ENCODE measurements around the gene CYB561.
"Not testable (repeated sequence)": the region's sequence is repeated elsewhere in the genome, so short reads cannot be mapped to it uniquely, and the experiment has no call there.

Gene CYB561

DNA sequence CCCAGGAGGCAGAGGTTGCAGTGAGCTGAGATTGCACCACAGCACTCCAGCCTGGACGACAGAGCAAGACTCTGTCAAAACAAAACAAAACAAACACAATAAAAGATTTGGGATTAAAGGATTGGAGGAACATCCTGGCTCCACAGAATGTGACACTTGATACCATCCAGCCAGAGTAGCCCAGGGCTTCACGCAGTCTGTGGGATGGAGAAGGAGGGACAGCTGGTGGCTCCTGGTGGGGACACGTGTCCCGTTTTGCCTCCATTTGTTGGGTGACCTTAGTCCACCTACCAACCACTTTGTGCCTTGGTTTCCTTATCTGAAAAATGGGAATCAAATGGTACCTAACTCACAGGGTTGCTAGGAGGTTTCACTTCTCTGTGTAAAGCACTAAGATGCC is 12.4 kb upstream of the CYB561 start:
- no peak for DNase-seq (ENCODE audit: low read depth)
- H3K4me3 ChIP-seq (ENCODE audit: low read depth, low read length): no peak overlapping the region

DNA sequence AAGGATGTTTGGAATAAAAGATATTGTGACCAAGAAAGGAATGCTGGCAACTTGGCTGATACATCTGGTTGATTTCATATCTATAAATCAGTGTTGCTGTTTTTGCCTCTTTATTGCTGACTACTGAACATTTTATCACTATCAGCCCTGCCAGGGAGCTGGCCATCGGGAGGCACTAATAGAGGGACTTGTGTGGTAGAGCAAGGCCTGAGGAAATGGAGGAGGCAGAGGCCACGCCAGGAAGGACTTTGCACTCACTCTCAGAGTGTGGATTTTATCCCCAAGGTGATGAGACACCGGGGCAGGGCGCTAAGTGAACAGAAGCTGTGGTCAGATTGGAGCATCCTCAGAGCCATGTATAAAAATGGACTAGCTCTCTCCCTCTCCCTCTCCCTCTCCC is 9.3 kb upstream of the CYB561 start:
- no peak for DNase-seq (ENCODE audit: low read depth)
- H3K4me3 ChIP-seq (ENCODE audit: low read depth, low read length): no peak overlapping the region
- TF ChIP-seq, protein P1, sequence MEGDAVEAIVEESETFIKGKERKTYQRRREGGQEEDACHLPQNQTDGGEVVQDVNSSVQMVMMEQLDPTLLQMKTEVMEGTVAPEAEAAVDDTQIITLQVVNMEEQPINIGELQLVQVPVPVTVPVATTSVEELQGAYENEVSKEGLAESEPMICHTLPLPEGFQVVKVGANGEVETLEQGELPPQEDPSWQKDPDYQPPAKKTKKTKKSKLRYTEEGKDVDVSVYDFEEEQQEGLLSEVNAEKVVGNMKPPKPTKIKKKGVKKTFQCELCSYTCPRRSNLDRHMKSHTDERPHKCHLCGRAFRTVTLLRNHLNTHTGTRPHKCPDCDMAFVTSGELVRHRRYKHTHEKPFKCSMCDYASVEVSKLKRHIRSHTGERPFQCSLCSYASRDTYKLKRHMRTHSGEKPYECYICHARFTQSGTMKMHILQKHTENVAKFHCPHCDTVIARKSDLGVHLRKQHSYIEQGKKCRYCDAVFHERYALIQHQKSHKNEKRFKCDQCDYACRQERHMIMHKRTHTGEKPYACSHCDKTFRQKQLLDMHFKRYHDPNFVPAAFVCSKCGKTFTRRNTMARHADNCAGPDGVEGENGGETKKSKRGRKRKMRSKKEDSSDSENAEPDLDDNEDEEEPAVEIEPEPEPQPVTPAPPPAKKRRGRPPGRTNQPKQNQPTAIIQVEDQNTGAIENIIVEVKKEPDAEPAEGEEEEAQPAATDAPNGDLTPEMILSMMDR (IDR thresholded peaks at IDR 0.05; ENCODE audit: insufficient read depth, low read depth, low read length, missing control alignments): no peak

More for the DNA sequence above, 12.4 kb upstream of the CYB561 start:
- TF ChIP-seq, protein P1 (IDR thresholded peaks at IDR 0.05; ENCODE audit: insufficient read depth, low read depth, low read length, missing control alignments): no peak

DNA sequence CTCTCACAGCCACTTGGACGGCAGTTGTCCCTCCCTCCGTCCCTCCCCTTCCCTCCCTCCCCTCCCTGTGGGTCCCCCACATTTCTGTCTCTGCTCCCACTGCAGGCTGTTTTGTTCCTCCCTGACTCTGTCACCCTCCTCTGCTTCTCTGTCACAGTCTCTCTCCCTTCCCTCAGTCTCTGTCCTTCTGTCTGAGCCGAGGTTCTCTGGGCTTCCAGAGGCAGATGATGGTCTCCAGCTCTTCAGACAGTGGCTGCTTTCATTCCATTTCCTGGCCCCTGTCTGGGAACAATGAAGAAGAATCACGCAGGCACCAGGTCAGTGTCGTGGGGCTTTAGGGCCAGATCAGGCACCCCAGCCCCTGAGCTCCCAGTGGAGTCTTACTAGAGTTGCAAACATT is 8.8 kb upstream of the CYB561 start:
- TF ChIP-seq, protein P1 (IDR thresholded peaks at IDR 0.05; ENCODE audit: insufficient read depth, low read depth, low read length, missing control alignments): no peak
- no peak overlapping the region for H3K4me3 ChIP-seq (ENCODE audit: low read depth, low read length)
- no peak for DNase-seq (ENCODE audit: low read depth)

DNA sequence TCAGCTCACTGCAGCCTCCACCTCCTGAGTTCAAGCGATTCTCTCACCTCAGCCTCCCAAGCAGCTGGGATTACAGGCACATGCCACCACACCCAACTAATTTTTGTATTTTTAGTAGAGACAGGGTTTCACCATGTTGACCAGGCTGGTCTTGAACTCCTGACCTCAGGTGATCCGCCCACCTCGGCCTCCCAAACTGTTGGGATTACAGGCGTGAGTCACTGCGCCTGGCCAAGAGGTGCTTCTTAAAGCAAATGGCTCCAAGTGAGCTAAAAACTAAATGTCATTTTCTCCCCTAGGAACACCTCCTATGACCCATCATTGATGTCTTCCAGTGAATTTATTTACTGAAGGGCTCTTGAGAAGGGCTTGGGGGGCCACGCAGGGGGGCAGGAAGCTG is 8.3 kb upstream of the CYB561 start:
- H3K4me3 ChIP-seq (ENCODE audit: low read depth, low read length); DNase-seq (ENCODE audit: low read depth): not testable (repeated sequence)

DNA sequence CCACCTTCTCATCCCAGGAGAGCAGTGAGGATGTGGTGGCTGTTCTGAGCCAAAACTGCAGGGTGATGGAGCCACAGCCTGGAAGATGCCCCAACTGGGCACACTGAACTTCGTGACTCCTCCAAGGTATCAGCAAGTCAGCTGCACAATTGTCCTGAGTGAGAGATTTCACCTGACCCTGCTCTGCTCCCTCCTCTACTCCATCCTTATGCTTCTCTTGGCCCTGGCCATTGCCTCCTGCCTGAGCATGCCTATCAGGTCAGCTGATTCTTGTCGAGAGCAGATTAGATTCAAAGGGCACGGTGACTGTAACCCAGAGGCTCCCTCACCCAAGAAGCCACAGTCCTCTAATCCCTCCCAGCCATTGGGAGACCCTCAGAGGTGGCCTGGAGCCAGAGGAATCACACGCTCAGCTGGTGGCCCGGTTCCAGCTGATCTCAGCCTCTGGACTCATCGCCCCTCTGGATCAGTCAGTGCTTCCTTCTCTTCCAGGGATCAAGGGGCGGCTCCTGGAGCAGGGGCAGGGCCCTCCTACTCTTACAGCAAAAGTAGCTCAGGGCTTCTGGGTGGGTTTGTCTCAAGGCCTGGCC is 7.0 kb upstream of the CYB561 start:
- DNase-seq (ENCODE audit: low read depth): no peak
- TF ChIP-seq, protein P1 (IDR thresholded peaks at IDR 0.05; ENCODE audit: insufficient read depth, low read depth, low read length, missing control alignments): no peak
- H3K4me3 ChIP-seq (ENCODE audit: low read depth, low read length): no peak overlapping the region

DNA sequence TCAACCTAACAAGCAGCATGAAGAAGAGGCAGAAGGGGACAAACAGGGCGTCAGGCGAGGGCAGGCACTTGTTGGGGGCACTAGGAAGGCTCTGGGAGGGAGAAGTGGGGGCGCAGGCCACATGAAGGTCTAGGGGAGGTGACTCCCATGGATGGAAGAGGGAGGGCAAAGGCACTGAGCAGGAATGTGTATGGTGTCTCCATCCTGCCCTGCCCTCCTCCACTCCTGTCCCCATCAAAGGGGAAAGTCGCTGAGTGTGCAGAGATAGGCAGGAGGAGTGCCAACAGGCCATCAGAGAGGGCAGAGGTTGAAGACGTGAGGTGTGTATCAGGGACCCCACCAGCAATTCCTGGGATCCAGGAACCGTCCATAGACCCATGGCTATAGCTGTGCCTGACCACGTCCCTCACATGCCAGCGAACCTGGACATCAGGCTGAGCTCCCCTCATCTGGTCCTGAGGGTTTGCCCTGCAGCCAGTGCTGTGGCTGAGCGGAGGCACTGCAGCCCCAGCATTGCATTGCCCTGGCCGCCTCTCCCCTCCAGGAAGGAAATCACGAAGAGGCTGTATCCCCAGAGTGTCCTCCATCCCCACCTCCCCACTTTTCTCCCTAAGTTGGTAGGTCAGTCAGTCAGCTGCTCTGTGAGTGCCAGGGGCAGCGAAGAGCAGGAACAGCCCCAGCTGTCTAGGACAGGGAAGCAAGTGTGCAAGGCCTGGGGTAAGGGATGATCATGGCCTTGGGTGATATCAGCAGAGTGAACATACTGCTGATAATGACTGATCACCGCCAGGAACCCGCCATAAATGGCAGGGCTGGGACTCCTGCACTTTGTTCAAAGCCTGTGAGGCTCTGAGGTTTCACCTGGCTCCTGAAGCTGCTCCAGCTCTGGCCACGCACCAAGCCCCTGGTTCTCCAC is 6.2 kb upstream of the CYB561 start:
- H3K4me3 ChIP-seq (ENCODE audit: low read depth, low read length): no peak overlapping the region
- TF ChIP-seq, protein P1 (IDR thresholded peaks at IDR 0.05; ENCODE audit: insufficient read depth, low read depth, low read length, missing control alignments): no peak
- DNase-seq (ENCODE audit: low read depth): no peak

DNA sequence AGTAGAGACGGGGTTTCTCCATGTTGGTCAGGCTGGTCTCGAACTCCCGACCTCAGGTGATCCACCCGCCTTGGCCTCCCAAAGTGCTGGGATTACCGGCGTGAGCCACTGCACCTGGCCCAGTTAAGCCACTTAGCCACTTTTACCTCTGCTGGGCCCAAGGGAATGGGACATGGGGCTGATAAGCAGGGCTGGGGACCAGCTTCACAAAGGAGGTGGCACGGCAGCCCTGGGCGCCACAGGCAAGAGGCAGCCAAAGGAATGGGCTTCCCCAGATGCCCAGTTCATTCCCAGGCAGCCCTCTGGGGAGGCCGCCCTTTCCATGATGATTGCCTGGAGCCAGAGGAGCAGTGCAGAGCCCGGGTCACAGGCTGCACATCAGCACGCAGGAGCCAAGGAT is 5.0 kb upstream of the CYB561 start:
- no peak overlapping the region for H3K4me3 ChIP-seq (ENCODE audit: low read depth, low read length)
- no peak for DNase-seq (ENCODE audit: low read depth)
- TF ChIP-seq, protein P1 (IDR thresholded peaks at IDR 0.05; ENCODE audit: insufficient read depth, low read depth, low read length, missing control alignments): no peak
